HG03025 (cell line): ENCODE measurements around the gene SPON1.
A peak's percentile ranks its signal among the peaks of the same experiment; 100 is the strongest.
"Not testable (repeated sequence)": the region's sequence is repeated elsewhere in the genome, so short reads cannot be mapped to it uniquely, and the experiment has no call there.

Experiments
- ATAC-seq: cut with Tn5 transposase; IDR thresholded peaks from one replicate; pipeline ENCODE4 v1.9.1; 2021; ENCODE audit warnings: mild to moderate bottlenecking, moderate library complexity; ENCODE audit not compliant: unreplicated experiment, low FRiP score

SPON1 gene

DNA sequence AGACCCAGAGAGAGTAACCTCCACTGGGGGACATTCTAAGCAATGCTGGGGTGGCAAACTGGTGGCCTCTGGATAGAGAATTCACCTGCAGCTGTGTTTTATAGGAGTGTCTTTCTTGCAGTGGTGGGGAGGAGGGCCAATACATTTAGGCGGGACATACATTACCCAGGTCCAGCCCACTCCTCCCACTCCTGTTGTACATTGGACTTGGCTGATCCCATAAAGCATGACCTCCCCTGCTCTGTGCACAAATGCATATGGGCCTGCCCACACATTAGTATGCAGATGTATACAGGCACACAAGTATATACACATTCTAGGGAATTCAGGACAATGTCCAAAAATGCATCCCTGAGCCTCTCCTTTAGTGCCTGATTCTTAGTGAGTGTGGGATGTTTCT is 297.4 kb downstream of the SPON1 start:
- ATAC-seq = no peak

DNA sequence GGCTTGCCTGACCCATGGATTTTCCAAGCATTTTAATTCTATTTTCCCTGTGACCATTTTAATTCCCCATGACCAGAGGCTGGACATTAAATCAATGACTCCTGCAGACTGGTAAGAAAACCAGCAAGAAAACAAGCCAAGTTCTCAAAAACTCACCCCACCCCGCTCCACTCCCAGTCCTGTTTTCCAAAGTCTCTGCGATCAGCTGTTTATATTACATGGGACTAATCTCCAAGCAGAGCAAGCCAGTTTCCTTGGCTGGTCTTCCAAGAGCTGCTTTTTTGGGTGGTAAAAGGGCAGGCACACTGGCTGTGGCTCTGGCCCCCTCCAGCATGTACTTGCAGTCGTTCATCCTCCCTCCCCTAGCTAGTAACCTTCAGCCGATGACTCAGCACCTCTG is 298.5 kb downstream of the SPON1 start:
- ATAC-seq = no peak

DNA sequence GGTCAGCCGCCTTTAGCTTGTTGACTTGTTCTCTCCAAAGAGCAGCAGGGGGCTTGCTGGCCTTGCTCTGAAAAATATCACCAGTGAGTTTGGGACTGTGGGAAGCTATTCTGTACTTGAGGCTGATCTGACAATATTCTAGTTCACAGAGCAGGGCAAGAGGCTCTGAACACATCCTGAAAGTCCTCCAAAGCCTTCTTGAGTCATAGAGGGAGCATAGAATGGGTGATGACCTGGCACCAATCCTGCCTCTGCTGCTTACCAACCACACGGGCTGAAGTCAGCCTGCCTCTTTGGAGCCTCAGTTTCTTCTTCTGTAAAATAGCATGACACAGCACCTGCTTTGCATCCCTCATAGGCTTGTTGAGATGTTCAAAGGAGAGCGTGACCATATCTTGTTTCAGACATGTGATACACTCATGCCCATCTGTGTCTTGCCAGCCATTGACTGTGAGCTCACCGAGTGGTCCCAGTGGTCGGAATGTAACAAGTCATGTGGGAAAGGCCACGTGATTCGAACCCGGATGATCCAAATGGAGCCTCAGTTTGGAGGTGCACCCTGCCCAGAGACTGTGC is 299.8 kb downstream of the SPON1 start:
- no peak for ATAC-seq

DNA sequence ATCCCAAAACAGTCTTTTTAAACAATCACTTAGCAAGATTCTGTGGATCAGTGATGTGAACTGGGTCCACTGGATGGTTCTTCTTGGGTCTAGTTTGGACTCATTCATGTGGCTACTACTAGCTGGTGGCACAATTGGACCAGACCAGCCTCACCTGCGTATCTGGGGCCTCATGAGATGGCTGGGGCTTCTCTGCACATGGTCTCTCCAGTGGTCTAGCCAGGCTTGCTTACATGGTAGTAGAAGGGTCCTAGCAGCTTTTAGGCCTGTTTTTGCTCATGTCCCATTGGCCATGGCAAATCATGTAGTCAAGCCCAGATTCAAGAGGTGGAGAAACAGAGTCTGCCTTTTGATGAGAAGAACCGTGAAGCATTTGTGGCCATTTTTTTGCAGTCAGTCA is 302.4 kb downstream of the SPON1 start:
- no peak for ATAC-seq

DNA sequence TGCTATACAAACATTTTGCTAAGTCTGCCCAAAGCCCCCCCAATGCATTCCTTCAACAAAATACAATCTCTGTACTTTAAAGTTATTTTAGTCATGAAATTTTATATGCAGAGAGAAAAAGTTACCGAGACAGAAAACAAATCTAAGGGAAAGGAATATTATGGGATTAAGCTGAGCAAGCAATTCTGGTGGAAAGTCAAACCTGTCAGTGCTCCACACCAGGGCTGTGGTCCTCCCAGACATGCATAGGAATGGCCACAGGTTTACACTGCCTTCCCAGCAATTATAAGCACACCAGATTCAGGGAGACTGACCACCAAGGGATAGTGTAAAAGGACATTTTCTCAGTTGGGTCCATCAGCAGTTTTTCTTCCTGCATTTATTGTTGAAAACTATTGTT is 304.1 kb downstream of the SPON1 start:
- no peak for ATAC-seq

DNA sequence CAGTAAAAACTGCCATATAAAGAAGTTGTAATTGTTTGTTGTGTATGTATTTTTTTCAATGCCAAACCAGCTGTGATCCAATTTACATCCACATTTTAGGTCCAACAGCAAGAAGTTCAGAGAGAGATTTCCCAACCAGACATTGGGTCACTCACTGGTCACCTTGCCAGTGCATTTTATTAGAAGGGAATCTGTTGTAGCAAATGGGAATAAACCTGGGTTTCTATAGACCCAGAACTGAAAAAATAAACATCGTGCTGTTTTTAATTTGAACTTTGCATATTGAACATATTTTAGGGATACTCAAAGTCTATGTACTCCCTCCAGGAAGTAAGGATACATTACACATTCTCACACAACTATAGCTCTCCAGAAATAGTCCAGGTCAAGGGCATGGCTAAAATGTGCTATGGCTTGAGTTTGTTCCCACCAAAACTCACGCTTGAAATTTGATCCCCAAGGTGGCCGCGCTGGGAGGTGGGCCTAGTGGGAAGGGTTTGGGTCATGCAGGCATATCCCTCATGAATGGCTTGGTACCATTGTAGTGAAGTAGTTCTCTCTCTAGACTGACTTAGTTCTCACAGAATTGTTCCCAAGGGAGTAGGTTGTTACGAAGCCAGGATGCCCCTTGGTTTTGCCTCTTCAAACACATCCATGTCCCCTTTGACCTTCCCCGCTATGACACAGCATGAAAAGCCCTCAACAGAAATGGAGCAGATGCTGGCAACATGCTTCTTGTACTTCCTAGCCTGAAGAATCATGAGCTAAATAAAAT is 305.5 kb downstream of the SPON1 start:
- no peak for ATAC-seq

DNA sequence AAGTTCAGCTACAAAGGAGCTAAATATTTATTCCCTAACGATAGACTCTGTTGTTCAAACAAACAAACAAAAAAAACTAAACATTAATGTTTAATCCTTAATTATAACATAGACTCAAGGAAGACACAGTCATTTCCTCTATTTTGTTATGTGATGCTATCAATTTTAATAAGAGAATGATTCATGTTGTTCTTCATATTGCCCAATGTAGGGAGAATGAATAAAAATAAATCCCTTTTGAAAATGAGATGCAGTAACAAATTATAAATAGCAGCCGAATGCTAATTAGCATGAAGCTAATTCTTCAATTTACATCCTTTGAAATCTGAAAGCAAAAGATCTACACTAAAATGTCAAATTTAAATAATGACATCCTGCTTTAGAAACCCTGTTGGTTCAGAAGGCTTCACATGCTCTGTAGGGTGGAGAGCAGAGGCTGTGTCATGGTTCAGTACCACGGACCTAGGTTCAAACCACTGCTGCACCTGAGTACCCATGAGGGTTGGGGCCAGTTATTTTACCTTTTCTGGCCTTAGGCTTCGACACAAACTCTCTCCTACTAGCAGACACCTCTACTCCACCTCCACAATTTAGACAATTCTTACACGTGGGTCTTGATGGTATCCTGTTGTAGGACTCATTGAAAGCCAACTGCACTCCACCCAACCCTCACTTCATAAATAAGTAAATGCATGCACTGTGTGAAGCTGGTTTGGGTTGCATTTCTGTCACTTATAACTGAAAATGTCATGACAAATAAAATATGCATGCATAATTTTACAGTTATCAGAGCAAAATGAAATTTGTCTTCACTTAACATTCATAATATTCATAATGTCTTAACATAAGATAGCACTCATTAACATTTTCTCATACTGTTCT is 307.4 kb downstream of the SPON1 start:
- no peak for ATAC-seq

DNA sequence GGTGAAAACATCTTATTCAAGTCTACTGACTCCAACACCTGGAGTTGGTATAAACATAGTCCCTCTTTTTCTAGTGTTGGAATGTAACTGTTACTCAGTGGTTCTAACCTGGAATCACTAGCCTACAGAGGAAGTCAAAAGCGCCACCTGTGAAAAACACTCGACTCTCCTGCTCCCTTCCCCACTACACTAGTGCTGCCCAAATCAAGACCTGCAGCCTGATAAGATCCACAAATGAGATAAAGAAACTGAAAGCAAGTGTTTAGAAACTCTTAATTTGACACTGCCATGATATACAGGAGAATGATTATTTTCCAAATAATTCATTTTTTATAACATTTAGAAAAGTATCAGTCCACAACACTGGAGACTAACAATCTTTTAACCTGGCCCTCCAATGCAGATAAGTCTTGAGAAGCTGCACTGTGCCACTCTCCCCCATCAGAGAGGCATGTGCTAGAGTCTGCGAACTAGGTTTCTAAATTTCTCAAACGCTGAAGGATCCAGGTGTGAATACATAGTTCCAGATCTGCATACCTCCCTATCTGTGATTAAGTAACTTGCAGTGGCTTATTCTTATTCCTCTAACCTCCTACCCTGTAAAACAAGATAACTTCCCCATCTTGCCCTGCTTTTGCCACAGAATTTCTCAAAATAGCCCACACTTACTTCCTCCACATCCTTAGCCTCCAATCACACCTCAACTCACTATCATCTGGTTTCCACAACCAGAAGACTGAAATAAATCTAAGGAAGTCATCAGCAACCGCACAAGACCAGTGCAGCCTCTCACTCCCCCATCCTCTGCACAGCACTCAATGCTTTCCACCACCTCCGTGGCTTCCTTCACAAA is 308.4 kb downstream of the SPON1 start:
- peak; percentile 58 for ATAC-seq

DNA sequence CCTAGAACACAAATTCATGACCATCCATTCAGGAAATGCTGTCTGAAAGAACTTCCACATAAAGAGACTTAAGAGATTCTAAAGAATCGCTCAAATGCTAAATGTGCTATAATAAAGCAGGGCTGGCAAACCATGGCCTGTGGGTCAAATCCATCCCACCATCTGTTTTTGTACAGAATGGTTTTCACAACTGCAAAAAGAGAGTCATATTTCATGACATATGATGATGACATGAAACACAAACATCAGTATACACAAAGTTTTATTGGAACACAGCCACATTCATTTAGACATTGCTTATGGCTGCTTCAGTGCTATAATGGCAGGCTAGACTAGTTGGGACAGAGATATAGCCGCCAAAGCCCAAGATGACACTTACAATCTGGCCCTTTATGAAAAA is 311.4 kb downstream of the SPON1 start:
- ATAC-seq = no peak

DNA sequence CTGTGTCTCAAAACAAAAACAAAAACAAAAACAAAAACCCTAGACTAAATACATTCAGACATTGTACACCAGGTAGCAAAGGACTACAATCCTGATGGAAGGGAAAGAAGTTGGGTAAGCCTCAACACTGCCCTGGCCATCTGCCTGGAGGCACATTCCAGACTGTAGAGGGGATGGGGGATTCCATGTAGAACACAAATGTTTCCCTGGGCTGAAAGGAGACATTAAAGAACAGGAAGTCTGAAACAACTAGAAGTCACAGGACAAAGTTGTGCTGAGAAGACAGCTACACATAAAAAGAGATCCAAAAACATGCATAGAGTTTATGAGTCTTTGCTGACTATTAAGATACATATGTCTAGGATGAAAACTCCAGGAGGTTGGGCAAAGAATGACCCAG is 312.6 kb downstream of the SPON1 start:
- ATAC-seq = no peak

DNA sequence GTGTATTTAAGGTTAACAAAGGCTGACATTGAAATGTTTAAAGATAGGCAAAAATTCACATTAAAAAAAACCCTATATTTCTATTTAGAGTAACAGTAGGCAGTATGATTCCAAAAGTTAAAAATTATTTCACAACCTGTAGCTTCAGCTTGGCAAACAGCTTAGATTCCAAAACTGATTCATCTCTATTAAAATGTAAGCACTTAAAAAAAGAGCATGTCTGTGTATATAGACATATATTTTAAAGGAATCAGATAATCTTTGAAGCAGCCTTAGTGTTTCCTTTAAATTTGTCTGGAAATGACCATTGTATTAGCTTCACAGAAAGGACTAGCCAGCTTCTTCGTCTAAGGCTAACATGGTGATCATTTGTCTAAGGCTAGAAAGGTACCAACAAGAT is 316.3 kb downstream of the SPON1 start:
- ATAC-seq = not testable (repeated sequence)

DNA sequence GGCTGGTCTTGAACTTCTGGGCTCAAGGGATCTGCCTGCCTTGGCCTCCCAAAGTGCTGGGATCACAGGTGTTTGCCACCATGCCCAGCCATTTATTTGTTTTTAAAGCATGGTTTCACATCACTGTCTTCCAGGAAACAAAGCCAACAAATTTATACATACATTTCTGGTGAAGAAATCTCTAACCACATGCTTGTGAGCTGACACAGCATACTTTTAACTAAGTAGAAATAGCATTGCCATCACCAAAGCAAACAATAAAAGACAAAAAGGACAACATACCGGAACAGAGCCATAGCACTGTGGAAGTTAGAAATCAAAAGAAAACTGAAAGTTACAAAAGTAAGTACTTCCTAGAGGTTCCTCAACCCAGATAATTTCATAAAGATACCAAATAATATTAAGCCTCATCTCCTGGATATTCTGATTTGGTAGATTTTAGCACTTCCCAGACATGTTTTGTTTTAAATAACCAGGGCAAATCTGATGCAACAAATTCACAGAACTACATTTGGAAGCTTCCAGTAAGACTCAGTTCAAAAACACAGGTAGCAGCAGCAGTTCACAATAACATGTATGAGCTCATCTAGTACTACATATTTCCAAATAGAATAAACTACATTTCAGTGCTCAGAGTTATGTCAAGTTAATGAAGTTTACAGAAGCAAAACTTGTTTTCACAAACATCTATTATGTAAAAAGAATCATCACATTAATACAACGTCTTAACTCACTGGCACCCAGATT is 325.8 kb downstream of the SPON1 start:
- ATAC-seq = no peak

DNA sequence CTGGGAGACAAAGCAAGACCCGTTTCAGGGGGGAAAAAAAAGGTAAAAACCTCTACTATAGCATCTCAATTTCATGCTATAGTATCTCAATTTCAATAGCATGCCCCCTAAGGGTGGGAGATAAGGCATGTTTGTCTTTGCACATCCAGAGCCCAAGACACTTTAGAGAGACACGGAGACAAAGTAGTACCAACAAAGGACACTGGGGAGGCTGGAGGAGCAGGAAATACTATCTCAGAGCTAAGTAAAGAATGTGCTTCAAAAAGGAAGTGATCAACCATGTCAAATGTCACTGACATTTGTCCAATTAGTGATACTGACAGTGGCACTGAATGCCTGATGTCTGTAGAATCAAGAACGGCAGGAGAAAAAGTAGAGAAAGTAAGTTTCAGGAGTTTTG is 327.9 kb downstream of the SPON1 start:
- ATAC-seq = no peak

DNA sequence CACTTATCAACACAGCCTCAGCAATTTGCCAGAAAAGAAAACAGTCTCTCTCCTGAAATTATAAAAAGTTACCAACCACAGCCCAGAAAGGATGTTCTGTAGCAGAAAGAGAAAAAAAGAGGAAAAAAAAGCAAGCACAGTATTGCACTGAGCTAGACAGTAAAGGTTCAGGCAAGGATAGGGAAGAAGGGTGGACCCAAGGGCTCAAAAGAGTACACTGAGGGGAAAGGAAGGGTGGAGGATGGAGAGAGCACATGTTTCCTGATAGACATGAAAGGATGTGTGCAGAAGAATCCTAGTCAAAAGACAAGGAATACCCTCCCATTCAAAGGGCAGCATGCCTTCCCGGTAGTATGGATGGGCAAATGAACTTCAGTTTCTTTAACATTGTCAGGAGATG is 337.4 kb downstream of the SPON1 start:
- no peak for ATAC-seq

DNA sequence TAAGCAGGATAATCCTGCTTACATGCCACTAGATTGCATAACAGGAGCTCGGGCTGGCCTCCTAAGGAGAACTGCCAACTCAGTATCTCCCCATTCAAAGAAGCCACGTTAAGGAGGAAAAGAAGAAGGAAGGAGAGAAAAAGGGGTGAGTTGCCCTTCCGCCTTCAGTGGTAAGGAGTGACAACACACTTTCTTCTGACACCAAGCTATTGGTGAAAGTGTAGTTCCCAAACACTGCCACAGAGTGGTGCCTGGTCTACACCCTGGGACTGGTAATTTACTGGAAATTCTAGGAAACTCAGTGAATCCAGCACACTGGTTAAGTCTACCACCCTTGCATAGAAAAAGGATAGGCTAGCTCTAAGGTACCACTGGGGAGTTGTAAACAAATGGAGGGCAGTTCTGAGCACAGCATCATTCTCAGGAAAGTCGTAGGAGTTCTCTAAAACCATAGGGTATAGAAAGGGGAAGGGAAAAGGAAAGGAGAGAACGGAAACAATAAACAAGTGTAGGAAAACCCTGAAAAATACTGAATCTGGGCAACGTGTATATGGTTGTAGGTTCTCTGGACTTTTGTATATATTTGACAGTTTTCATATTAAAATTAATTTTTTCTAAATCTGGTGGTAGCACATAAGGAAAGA is 338.3 kb downstream of the SPON1 start:
- ATAC-seq = peak; percentile 68

DNA sequence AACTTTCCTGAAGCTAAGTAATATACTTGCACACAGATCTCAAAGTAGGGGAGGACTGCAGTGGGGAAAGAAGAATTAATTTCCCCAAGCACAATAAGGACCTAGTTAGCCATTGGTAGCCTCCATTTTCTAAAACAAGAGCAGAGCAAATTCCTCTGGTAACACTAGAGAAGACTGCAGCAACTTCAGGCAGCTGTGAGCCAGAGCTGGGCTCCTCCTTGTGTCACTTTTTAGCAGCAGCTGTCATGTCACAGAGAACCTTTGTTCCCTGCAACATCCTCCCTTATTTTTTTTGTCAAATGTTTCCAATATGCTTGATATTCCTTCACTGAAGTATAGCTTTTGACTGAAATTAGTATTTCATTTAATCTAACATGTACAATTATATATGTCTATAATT is 342.1 kb downstream of the SPON1 start:
- no peak for ATAC-seq

DNA sequence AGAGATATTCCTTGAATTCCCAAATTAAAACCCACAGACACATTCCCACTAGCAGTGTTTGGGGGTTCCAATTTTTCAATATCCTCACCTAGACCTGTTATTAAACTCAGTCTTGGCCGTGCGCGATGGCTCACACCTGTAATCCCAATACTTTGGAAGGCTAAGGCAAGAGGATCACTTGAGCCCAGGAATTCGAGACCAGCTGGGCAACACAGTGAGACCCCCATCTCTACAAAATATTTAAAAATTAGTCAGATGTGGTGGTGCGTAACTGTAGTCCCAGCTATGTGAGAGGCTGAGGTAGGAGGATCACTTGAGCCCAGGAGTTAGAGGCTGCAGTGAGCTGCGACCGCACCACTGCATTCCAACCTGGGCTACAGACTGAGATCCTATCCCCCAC is 343.1 kb downstream of the SPON1 start:
- ATAC-seq = no peak

DNA sequence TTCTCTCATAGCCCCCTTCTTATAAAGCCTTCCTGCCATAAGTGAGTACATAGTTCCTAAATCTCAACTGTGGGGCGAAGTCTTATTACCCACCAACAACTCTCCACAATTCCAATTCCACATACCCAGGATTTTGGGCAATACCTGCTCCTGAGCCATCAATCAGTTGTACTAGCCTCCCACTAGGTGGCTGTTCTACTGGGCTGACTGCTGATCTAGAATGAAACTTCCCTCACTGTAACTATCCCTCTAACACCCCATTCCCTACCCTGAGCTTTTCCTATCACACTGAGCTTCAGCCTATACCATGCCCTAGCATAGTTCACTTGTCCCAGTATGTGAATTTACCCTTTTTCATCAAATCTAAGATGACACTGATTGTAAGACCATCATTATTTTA is 344.0 kb downstream of the SPON1 start:
- no peak for ATAC-seq

DNA sequence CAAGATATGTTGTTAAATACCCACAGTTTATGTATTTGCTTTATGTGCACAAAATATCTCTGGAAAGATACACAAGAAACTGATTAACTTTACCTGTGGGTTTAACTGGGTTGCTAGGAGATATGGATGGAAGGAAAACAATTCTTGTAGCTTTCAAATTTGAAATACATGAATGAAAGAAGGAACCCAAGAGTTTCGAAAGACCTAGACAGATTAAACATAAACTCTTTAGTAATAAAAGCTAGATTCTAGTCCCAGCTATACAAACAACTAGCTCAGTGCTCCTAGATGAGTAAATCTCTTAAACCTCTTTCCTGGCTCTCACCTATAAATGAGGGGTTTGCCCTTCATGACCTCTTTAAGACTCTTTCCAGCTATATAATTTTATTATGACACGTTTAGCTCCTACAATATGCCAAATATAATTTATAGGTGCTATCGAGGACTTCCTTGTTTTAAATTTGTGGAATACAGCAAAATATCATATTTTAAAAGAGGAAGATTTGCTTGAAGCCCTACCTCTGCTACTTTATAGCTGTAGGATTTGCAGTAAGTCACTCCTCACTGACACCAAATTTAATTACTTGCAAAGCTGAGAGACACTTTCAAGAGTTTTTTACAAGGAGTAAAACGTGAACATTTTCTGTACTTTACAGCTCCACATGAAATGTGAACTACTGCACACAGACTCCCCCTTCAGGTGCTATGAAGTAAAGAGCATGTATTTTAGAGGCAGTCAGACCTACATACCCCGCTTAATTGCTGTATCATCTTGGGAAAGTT is 345.8 kb downstream of the SPON1 start:
- peak; percentile 32 for ATAC-seq
